ENCODE measurements around the gene KMO. TPM values are rescaled to one million over a fixed set of nuclear protein-coding genes. Genes with fewer than 3 reads are reported as not detected.

Gene KMO
- total and polyA plus RNA-seq, 8 donors, result 0.04 to 0.89 (median 0.23) TPM; not detected in 2

DNA sequence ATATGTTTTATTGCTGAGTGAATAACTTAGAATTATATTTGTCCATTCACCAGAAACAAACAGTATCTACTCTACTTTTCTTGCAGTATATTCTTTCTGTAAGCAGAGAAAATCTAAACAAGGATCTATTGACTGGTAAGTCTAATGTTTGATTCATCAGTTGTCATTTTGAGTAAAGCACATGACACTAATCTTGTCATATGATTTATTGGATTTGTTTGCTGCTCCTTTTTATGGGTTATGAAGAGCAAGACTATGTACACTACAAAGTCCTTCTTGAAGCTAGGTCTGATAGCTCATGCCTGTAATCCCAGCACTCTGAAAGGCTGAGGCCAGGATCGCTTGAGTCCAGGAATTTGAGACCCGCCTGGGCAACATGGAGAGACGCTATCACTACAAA, 23.3 kb downstream of the KMO start:
- WGBS, 2 donors, result 80 to 90% methylated on average over 3 of the region's 3 CpGs
- DNase-seq (no peak), FAIRE-seq (no peak), ATAC-seq (no peak)
- Histone ChIP-seq H3K36me3 (no peaks in the 10 kb centered on the region), H3K27ac (no peak overlapping the region), H3K27me3 (no peaks in the 10 kb centered on the region), H3K4me3 (no peak overlapping the region), H3K4me1 (no peaks in the 10 kb centered on the region), H3K9me3 (no peaks in the 10 kb centered on the region)
- intact Hi-C loops (cut with DNase I), result no loop called here
- TF ChIP-seq, protein P1, sequence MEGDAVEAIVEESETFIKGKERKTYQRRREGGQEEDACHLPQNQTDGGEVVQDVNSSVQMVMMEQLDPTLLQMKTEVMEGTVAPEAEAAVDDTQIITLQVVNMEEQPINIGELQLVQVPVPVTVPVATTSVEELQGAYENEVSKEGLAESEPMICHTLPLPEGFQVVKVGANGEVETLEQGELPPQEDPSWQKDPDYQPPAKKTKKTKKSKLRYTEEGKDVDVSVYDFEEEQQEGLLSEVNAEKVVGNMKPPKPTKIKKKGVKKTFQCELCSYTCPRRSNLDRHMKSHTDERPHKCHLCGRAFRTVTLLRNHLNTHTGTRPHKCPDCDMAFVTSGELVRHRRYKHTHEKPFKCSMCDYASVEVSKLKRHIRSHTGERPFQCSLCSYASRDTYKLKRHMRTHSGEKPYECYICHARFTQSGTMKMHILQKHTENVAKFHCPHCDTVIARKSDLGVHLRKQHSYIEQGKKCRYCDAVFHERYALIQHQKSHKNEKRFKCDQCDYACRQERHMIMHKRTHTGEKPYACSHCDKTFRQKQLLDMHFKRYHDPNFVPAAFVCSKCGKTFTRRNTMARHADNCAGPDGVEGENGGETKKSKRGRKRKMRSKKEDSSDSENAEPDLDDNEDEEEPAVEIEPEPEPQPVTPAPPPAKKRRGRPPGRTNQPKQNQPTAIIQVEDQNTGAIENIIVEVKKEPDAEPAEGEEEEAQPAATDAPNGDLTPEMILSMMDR (IDR thresholded peaks at IDR 0.05), result no peak

DNA sequence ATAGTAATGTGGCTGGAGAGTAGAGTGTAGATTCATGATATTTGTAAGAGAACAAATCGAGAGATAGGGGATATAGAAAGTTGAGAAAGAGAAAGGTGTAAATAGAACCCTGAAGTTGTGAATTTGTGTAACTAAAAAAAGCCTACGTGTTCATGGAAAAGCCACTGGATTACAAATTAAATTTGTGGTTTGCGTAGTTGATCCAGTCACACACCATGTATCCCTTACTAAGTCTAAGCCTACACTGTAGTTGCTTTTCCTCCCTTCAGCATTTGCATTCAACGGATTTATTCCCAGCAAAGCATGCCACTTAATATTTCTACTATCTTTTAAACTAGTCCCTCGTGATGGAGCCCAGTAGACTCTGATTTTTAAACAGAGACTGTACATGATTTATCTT, 24.9 kb downstream of the KMO start:
- DNase-seq (no peak), FAIRE-seq (no peak)

DNA sequence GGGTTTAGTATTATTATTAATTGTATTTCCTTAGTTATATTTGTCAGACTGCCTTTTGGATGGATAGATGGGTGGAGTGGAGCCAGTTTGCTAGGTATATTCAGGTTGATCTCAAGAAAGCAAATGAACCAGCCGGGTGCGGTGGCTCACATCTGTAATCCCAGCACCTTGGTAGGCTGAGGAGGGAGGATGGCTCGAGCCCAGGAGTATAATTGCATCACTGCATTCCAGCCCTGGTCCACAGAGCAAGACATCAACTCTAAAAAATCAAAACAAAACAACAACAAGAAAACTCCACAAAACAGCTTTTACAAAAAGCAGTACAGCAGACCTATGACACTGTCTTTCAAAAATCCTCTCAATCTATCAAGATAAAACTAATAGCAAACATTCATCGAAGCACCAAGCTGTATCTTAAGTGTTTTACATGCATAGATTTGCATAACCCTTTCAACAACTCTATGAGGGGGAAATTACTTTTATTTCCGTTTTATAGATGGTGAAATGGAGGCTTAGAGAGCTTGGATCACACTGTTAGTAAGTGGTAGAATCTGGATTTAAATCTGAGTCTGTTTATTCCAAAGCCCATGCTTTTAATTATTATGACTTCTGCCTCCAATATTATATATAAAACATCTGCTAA, 25.5 kb downstream of the KMO start:
- ATAC-seq, result no peak
- no peak for FAIRE-seq
- TF ChIP-seq, protein P1 (IDR thresholded peaks at IDR 0.05), result no peak
- intact Hi-C loops (cut with DNase I), result no loop called here
- Histone ChIP-seq H3K9me3 (no peaks in the 10 kb centered on the region), H3K27ac (no peak overlapping the region), H3K4me3 (no peak overlapping the region), H3K36me3 (no peaks in the 10 kb centered on the region), H3K27me3 (no peaks in the 10 kb centered on the region), H3K4me1 (no peaks in the 10 kb centered on the region)
- no peak for DNase-seq
- WGBS, 2 donors, result 60 to 67% methylated on average over 5 of the region's 5 CpGs

More for the DNA sequence above, 24.9 kb downstream of the KMO start:
- ATAC-seq, result no peak
- intact Hi-C loops (cut with DNase I), result no loop called here
- H3K27me3 ChIP-seq, result no peaks in the 10 kb centered on the region
- H3K27ac ChIP-seq, result no peak overlapping the region
- no peak overlapping the region for H3K4me3 ChIP-seq
- no peaks in the 10 kb centered on the region for H3K4me1 ChIP-seq
- H3K36me3 ChIP-seq, result no peaks in the 10 kb centered on the region
- TF ChIP-seq, protein P1 (IDR thresholded peaks at IDR 0.05), result no peak
- H3K9me3 ChIP-seq, result no peaks in the 10 kb centered on the region
- 70 to 71% methylated on average over 5 of the region's 5 CpGs for WGBS, 2 donors

DNA sequence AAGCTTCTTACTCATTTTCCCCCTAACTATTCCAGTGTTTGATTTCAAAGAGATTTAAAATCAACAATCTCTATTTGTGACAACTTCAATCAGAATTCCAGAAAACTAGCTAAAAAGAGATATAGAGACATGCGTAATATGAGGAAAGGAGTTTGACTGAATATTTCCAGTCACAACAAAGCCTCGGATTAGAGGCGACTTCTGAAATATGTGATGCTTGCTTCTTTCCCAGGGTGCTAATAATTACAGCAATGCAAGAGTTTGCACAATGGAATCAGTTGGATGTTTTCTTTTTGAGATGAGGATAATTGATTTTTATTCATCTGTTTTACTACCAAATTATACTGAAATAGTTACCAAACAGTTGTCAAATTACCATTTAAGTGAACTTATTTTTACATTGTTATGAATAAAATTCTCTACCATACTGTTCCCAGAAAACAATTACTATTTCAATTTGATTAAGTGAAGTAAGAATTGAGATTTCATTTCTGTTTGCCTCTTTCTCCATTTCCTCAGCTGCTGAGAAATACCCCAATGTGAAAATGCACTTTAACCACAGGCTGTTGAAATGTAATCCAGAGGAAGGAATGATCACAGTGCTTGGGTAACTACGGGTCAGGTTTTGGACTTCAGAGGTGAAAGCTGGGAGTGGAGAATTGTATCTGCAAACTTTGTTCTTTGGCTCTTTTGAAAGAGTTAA, 28.1 kb downstream of the KMO start:
- H3K9me3 ChIP-seq, result no peaks in the 10 kb centered on the region

More for the DNA sequence above, 28.1 kb downstream of the KMO start:
- TF ChIP-seq, protein P1 (IDR thresholded peaks at IDR 0.05), result no peak
- FAIRE-seq, result no peak
- Histone ChIP-seq H3K27ac (no peak overlapping the region), H3K4me1 (no peaks in the 10 kb centered on the region), H3K27me3 (no peaks in the 10 kb centered on the region), H3K36me3 (no peaks in the 10 kb centered on the region), H3K4me3 (no peak overlapping the region)
- DNase-seq, result no peak
- 77 to 84% methylated on average over 4 of the region's 4 CpGs for WGBS, 2 donors
- intact Hi-C loops (cut with DNase I), result no loop called here
- ATAC-seq, result no peak

All from pancreas (tissue), 10 donors.